ENCODE data around the gene KRT1.
A peak's percentile ranks its signal among the peaks of the same experiment; 100 is the strongest.

The KRT1 gene

GRCh38 chr12:52698651-52699340 lies 18.6 kb upstream of the KRT1 start:
- DNase-seq = no peak

DNA sequence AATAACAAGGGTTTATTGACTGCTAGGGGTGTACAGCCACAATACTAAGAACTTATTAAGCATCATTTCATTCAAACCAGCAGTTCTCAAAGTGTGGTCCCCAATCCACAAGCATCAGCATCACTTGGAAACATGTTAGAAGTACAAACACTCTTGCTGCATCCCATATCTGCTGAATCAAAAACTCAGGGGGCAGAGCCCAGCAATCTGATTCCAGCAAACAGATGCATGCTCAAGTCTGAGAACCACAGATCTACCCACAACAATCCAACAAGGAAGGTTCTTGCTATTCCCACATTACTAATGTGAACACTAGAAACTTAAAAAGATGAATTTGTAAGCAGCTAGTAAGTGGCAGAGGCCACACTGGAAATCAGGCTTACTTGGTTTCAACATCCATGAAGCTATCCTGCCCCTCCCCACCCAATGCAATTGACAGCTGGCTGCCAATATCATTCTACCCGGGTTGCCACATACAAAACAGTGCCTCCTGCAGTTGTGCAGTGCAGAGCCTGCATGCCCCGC lies 16.9 kb upstream of the KRT1 start:
- no peak for DNase-seq

DNA sequence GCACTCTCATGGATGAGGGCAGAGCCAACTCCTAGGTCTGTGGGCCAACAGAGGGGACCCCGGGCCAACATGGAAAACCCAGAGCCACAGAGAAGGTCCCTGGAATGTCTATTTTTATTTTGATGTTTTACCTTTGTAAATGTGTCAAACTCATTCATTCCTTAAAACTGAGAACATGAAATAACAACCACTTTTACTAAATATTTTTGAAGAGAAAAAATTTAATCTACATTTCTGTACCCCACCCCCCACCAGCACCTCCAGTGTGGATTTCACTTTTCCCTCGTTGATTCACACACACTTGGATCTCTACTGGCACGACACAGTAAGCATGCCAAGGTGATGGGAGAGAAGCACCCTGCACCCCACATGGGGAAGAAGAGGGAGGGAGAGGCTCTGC lies 16.4 kb upstream of the KRT1 start:
- DNase-seq = no peak

GRCh38 chr12:52695039-52695438 lies 14.8 kb upstream of the KRT1 start:
- DNase-seq = no peak

- DNase-seq = no peak
Observed at GRCh38 chr12:52694151-52694550, 13.9 kb upstream of the KRT1 start.

GRCh38 chr12:52693261-52693660 lies 13.1 kb upstream of the KRT1 start:
- DNase-seq = no peak

GRCh38 chr12:52692254-52692653 lies 12.0 kb upstream of the KRT1 start:
- no peak for DNase-seq

DNA sequence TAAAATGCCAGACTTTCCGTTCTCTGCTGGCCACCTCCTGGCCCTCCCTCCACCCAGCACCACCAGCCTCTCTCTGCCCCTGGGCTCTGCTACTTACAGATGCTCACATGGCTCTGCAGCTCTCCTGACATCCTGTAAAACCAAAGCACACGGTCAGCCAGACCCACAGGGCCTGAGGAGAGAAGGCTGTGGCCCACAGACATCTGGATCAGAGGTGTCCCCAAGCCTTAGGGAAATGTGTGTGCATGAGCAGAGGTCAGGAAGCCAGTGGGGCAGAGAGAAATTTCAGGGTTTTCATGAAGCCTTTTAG lies 11.6 kb upstream of the KRT1 start:
- no peak for DNase-seq

GRCh38 chr12:52691076-52691840 lies 11.1 kb upstream of the KRT1 start:
- DNase-seq = peak in 3 of 4 experiments; percentile 20 to 61 (median 43)

- no peak for DNase-seq
Observed at GRCh38 chr12:52690351-52691075, 10.3 kb upstream of the KRT1 start.

DNA sequence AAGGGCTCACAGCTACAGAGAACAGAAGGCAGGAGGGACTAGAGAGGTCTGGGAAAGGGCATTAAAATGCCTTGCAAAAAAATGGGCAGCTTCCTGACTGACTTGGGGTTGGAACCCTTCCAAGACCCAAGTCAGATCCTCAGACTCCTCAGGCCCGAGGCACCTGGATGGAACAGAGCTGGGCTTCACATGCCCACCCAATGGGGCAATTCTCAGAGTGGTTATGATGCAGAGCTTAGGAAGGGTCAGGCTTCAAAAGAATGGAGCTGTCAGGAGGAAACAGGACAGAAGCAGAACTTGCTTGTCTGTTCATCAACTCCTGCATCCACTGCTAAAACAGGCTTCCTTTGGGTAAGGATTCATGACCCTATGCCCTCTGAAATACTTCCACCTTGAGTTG lies 9.7 kb upstream of the KRT1 start:
- DNase-seq = no peak

DNA sequence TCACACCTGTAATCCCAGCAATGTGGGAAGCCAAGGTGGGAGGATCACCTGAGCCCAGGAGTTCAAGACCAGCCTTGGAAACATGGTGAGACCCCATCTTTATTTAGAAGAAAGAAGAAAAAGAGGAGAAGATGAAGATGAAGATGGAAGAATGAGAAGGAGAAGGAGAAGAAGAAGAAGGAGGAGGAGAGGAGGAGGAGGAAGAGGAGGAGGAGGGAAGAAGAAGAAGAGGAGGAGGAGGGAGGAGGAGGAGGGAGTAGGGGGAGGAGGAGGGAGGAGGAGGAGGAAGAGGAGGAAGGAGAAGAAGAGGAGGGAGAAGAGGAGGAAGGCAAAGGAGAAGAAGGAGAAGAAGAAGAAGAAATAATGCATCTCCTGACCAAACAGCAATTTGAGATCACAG lies 9.0 kb upstream of the KRT1 start:
- no peak for DNase-seq

GRCh38 chr12:52688481-52688880 lies 8.3 kb upstream of the KRT1 start:
- no peak for DNase-seq

DNA sequence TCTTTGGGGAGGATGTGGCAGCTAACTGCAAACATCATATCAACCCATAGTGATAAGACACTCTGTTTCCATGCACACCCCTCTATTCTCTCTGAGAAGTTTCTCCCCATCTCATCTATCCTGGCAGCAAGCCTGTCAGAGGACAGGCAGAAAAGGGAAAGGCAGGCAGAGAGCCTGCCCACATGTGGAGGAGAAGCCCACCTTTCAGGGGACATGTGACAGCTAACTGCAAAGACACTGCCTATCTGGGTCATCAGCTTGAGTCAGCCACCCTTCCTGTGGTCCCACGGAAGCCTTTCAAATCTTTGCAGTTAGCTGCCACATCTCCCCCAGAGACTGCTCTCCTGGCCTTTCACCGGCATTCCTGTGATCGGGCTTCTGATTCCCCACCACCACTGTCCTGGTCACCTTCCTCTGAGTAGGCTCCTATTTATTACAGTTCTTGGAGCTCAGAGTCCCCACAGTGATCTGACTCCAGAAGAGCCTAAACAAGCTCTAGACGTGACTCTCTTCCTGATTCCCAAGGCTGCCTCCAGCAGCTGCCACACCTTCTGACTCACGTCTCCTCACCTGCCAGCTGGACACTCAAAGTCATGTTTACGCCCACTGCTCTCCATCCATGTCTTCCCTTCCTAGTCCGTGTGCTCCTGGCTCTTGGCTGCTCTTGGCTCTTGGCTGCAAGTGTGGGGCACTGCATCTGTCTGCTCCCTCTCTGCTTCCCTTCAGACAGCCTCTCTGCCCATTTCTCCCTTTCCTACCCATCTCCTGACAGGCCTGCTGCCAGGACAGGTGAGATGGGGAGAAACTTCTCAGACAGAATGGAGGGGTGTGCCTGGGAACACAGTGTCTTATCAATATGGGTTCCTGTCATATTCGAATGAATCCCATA lies 7.5 kb upstream of the KRT1 start:
- DNase-seq = no peak

DNA sequence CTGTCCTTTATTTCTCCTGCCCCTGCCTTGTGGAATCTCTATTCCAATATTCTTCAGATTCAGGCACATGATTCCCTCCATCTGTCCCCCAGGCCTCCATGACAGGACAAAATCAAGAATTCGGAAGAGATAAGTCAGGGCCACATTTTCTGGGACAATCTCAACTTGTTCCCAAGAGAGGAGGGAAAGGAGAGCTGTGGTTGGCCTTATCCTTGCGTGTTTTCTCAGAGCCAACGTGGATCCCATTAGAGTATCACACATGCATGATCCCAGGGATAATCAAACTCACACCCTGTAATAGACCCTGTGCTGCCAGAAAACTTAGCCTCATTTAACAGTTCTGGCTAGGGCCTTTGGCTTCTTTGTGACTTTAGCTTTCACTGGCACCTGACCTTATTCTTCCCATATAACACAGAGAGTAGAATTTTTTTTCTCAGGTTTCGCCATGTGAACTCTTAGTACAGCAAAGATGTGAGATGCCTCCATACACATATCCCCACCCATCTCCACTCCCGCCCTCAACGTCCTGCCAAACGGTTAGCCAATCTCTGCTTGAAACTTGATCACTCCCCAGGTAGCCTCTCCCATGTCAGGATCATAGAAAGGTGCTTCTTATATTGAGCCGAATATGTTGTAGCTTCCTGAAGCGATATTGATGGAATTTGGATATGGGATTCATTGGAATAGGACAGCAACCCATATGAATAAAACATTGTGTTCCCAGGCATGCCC lies 6.7 kb upstream of the KRT1 start:
- DNase-seq = no peak

DNA sequence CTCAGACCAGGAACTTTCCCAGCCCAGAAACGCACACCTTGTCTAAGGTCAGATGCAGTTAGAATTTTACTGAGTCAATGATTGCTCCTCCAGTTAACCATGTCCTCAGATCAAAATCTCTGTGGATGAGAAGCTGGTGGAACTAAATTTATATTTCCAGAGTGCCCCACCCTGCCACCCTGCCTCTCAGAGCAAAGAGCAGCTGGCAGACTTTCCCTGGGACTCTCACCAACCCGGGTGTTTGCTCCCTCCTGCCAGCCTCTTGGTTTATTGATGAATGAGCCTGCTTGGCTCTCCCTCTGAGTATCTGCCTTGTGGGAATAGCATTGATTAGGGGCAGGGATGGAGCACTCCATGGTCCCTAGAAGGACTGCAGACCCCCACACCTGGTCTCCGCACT lies 5.9 kb upstream of the KRT1 start:
- no peak for DNase-seq

- DNase-seq = no peak
Observed at GRCh38 chr12:52685406-52685890, 5.2 kb upstream of the KRT1 start.

- no peak for DNase-seq
Observed at GRCh38 chr12:52684431-52684830, 4.2 kb upstream of the KRT1 start.

DNA sequence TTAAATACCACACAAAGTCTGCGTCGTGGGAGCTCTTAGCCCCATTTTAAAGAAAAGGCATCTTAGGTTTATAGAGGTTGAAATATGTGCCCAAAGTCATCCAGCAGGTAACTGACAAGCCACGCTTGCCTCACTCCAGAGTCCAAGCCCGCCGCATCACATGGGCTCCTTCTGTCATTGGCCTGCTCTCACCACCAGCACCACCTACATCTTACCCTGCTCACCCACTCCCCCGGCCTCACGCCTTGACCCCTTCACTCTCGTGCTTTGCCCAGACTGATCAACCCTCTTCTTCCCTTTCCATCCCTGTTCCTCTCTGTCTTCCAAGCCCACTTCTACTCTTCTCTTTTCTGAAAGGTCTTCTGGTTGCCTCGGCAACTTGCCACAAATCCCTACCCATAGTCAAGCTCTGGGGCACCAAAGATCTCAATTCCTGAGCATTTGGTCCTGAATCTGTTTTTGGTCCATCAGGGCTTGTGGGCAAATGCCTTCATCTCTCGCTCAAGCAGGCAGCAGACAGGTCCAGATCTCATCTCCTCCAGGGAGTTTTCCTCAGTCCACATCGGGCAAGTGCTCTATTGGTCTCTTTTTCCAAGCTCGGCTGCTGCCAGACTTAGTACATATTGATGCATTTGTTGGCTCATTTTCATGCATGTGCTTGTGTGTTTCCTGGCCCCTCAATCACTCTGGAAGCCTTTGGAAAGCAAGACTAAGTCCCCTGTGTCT lies 3.5 kb upstream of the KRT1 start:
- DNase-seq = no peak

DNA sequence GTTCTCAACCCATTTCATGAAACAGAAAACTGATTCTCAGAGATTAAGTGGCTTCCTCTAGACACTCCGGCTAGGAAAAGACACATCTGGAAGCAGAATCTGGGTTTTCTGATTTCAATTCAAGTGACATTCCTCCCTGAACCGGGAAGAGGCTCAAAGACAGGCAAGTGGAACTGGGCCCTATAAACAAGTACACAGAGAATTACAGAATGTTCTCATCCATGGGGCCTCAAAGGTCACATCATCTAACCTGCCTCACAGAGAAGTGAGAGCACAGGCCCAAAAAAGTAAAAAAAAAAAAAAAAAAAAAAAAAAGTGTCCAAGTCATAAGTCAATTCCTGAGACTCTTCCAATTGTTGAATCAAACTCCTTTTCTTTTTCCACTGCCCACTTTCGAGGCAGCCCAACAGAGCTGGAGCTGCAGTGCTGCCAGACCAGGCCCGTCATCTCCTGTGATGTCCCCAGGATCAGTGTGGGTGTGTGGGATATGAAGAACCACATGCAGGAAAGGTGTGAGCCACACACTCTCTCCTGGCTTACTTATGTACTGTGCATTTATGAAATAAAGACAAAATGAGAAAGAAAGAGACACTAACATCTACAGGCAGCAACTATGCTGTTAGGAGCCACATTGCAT lies 2.8 kb upstream of the KRT1 start:
- DNase-seq = no peak

GRCh38 chr12:52682381-52682660 lies 2.1 kb upstream of the KRT1 start:
- no peak for DNase-seq

All from activated naive CD4-positive, alpha-beta T cell (primary cell).